Measurements from ENCODE around the gene AFF3.

AFF3 gene

DNA sequence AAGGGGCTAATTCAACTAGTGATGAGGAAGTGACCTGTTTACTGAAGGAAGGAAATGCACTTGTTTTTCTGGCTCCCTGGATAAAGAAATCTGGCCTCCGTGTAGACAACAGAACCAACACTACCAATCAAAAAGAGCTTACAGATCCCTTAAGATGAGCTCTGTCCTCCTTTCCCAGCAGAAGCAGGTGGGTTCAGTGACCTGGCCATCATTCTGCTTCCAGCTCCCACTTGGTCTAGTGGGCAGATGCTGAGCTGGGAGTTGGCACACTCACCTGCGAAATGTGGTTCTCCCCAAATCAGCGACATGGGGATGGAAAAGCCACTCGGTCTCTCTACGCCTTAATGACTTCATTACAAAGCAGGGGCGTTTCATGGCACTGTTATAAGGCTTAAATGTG is 132.6 kb downstream of the AFF3 start:
- no peaks in the 10 kb centered on the region for H3K27me3 ChIP-seq (replicated peaks; ENCODE audit: insufficient read depth, low read length)

DNA sequence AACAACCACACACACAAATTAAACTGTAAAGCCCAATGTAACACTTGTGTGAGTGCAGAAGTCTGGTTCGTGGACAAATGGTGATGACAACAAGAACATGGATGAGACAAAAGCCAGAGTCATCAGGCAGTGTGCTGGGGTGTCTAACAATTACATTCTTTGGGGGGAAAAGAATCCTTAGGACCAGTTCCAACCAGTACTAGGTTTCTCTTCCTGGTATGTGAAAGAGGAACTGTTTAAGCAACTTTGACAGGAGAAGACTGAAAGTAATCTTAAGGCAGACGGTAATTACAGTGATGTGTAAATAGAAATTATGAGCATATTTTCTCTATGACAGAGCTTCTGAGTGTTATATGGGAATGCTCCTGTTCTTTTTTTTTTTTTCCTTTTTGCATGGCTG is 133.4 kb downstream of the AFF3 start:
- H3K27ac ChIP-seq (ENCODE audit: low read length): no peak overlapping the region
- H3K9me3 ChIP-seq (replicated peaks; ENCODE audit: insufficient read depth, low read length): no peaks in the 10 kb centered on the region
- H4K20me1 ChIP-seq (ENCODE audit: insufficient read depth, low read length): no peaks in the 10 kb centered on the region
- H2AFZ ChIP-seq (ENCODE audit: low read length): no peak overlapping the region
- H3K4me1 ChIP-seq (ENCODE audit: low read length): no peaks in the 10 kb centered on the region
- no peak overlapping the region for H3K9ac ChIP-seq (ENCODE audit: low read length)
- TF ChIP-seq, protein P1, sequence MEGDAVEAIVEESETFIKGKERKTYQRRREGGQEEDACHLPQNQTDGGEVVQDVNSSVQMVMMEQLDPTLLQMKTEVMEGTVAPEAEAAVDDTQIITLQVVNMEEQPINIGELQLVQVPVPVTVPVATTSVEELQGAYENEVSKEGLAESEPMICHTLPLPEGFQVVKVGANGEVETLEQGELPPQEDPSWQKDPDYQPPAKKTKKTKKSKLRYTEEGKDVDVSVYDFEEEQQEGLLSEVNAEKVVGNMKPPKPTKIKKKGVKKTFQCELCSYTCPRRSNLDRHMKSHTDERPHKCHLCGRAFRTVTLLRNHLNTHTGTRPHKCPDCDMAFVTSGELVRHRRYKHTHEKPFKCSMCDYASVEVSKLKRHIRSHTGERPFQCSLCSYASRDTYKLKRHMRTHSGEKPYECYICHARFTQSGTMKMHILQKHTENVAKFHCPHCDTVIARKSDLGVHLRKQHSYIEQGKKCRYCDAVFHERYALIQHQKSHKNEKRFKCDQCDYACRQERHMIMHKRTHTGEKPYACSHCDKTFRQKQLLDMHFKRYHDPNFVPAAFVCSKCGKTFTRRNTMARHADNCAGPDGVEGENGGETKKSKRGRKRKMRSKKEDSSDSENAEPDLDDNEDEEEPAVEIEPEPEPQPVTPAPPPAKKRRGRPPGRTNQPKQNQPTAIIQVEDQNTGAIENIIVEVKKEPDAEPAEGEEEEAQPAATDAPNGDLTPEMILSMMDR (IDR thresholded peaks at IDR 0.05; ENCODE audit: low read length): no peak
- TF ChIP-seq EZH2 (optimal IDR thresholded peaks at IDR 0.05; ENCODE audit: low read depth, low read length) (no peak), EZH2phosphoT487 (IDR thresholded peaks at IDR 0.05; ENCODE audit: low read length) (no peak)
- H3K27me3 ChIP-seq (replicated peaks; ENCODE audit: insufficient read depth, low read length): no peaks in the 10 kb centered on the region
- no peaks in the 10 kb centered on the region for H3K9me2 ChIP-seq (replicated peaks; ENCODE audit: insufficient read depth, low read length)
- no peaks in the 10 kb centered on the region for H3F3A ChIP-seq (ENCODE audit: insufficient read depth, low read length)
- no peaks in the 10 kb centered on the region for H3K79me2 ChIP-seq (ENCODE audit: low read length)
- no peak for DNase-seq
- H3K4me2 ChIP-seq (ENCODE audit: low read depth, low read length): no peak overlapping the region
- H3K36me3 ChIP-seq (replicated peaks; ENCODE audit: insufficient read depth, low read length): no peaks in the 10 kb centered on the region
- H3K4me3 ChIP-seq (ENCODE audit: low read length): no peak overlapping the region

More for the DNA sequence above, 132.6 kb downstream of the AFF3 start:
- H3K4me2 ChIP-seq (ENCODE audit: low read depth, low read length): no peak overlapping the region
- no peaks in the 10 kb centered on the region for H3K36me3 ChIP-seq (replicated peaks; ENCODE audit: insufficient read depth, low read length)
- H3F3A ChIP-seq (ENCODE audit: insufficient read depth, low read length): no peaks in the 10 kb centered on the region
- H3K9ac ChIP-seq (ENCODE audit: low read length): no peak overlapping the region
- H3K27ac ChIP-seq (ENCODE audit: low read length): no peak overlapping the region
- H3K9me3 ChIP-seq (replicated peaks; ENCODE audit: insufficient read depth, low read length): no peaks in the 10 kb centered on the region
- no peak overlapping the region for H3K4me3 ChIP-seq (ENCODE audit: low read length)
- no peaks in the 10 kb centered on the region for H4K20me1 ChIP-seq (ENCODE audit: insufficient read depth, low read length)
- no peaks in the 10 kb centered on the region for H3K4me1 ChIP-seq (ENCODE audit: low read length)
- no peaks in the 10 kb centered on the region for H3K79me2 ChIP-seq (ENCODE audit: low read length)
- no peaks in the 10 kb centered on the region for H3K9me2 ChIP-seq (replicated peaks; ENCODE audit: insufficient read depth, low read length)
- no peak overlapping the region for H2AFZ ChIP-seq (ENCODE audit: low read length)
- no peak for DNase-seq
- no peak for TF ChIP-seq EZH2phosphoT487 (IDR thresholded peaks at IDR 0.05; ENCODE audit: low read length)
- no peak for TF ChIP-seq EZH2 (optimal IDR thresholded peaks at IDR 0.05; ENCODE audit: low read depth, low read length)
- TF ChIP-seq, protein P1 (IDR thresholded peaks at IDR 0.05; ENCODE audit: low read length): no peak

DNA sequence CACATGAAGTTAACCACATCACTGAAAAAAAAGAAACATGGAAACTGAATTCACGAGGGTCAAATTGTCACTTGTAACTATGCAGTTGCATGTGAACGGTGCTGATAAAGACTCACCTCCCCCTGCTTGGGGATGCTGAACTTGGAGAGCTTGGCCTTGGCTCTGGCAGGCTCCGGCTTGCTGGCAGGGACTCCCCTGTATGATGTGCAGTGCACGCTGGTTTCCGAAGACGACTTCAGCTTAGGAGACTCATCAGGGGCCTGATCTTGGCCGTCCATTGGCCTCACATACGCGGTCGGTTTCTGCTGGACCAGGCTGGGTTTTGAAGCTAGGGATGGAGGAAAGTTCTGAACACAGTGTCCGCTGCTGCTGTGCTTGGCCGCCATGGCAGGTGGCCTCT is 135.9 kb downstream of the AFF3 start:
- no peaks in the 10 kb centered on the region for H3F3A ChIP-seq (ENCODE audit: insufficient read depth, low read length)
- H3K9ac ChIP-seq (ENCODE audit: low read length): no peak overlapping the region
- H3K9me2 ChIP-seq (replicated peaks; ENCODE audit: insufficient read depth, low read length): no peaks in the 10 kb centered on the region
- H3K27me3 ChIP-seq (replicated peaks; ENCODE audit: insufficient read depth, low read length): no peaks in the 10 kb centered on the region
- H3K4me1 ChIP-seq (ENCODE audit: low read length): no peaks in the 10 kb centered on the region
- no peak overlapping the region for H3K27ac ChIP-seq (ENCODE audit: low read length)
- H3K79me2 ChIP-seq (ENCODE audit: low read length): no peaks in the 10 kb centered on the region
- no peak overlapping the region for H3K4me2 ChIP-seq (ENCODE audit: low read depth, low read length)
- no peaks in the 10 kb centered on the region for H3K36me3 ChIP-seq (replicated peaks; ENCODE audit: insufficient read depth, low read length)
- no peaks in the 10 kb centered on the region for H4K20me1 ChIP-seq (ENCODE audit: insufficient read depth, low read length)
- H2AFZ ChIP-seq (ENCODE audit: low read length): no peak overlapping the region
- TF ChIP-seq, protein P1 (IDR thresholded peaks at IDR 0.05; ENCODE audit: low read length): no peak
- no peak for TF ChIP-seq EZH2phosphoT487 (IDR thresholded peaks at IDR 0.05; ENCODE audit: low read length)
- TF ChIP-seq EZH2 (optimal IDR thresholded peaks at IDR 0.05; ENCODE audit: low read depth, low read length): no peak
- no peaks in the 10 kb centered on the region for H3K9me3 ChIP-seq (replicated peaks; ENCODE audit: insufficient read depth, low read length)
- DNase-seq: no peak
- no peak overlapping the region for H3K4me3 ChIP-seq (ENCODE audit: low read length)
